Common myeloid progenitor, CD34-positive (primary cell): Measurements from ENCODE around the gene SLIT3.

Experiments used
- CTCF ChIA-PET: fragments of 350-600 bp; sonication (Branson Sonifier 250); formaldehyde crosslinking; loops from one replicate; lab custom pipeline; 2021; ENCODE audit warnings: antibody characterized with exemption; lab: Charles Lee
- POLR2A ChIA-PET: fragments of 350-600 bp; sonication (Branson Sonifier 250); formaldehyde crosslinking; loops from one replicate; lab custom pipeline; 2021; ENCODE audit warnings: antibody characterized with exemption; lab: Charles Lee
- DNase-seq, 3 donors: peaks; one replicate each; pipeline versions ENCODE4 v3.0.0 to v3.0.0-alpha.2; 2013
- H3K27ac ChIP-seq, 2 experiments: 1 replicate in 1 of 2; 2 replicates in 1 of 2; pipeline ENCODE4 v1.7.0; 2013; ENCODE audit warnings: inconsistent platforms in 2 of 2, low read length in 2 of 2, mild to moderate bottlenecking in 2 of 2, low read depth in 1 of 2, moderate library complexity in 1 of 2; ENCODE audit not compliant: severe bottlenecking in 2 of 2, insufficient read depth in 1 of 2, poor library complexity in 1 of 2
- H3K27me3 ChIP-seq, 5 experiments: replicated peaks in 2 of 5; 1 replicate in 3 of 5; 2 replicates in 2 of 5; pipeline versions ENCODE4 v1.6.1 to v1.7.0; 2013; ENCODE audit warnings: low read length in 4 of 5, mild to moderate bottlenecking in 2 of 5, moderate library complexity in 2 of 5, inconsistent platforms in 1 of 5; ENCODE audit not compliant: insufficient read depth in 5 of 5, control insufficient read depth in 4 of 5
- H3K36me3 ChIP-seq, 4 experiments: 1 replicate in 2 of 4; 2 replicates in 2 of 4; pipeline versions ENCODE4 v1.6.1 to v1.7.0; 2013; ENCODE audit warnings: low read length in 3 of 4, control low read depth in 1 of 4, mild to moderate bottlenecking in 1 of 4; ENCODE audit not compliant: control insufficient read depth in 4 of 4, insufficient read depth in 4 of 4
- H3K4me1 ChIP-seq, 4 experiments: 1 replicate in 3 of 4; 2 replicates in 1 of 4; pipeline versions ENCODE4 v1.6.1 to v1.7.1; 2013; ENCODE audit warnings: low read length in 3 of 4, mild to moderate bottlenecking in 3 of 4, control low read depth in 1 of 4, inconsistent platforms in 1 of 4, moderate library complexity in 1 of 4; ENCODE audit not compliant: control insufficient read depth in 4 of 4, insufficient read depth in 4 of 4; ENCODE audit errors: control extremely low read depth in 1 of 4
- H3K4me3 ChIP-seq, 7 experiments: 1 replicate in 4 of 7; 2 replicates in 3 of 7; pipeline versions ENCODE4 v1.5.1 to v1.7.0; 2013; ENCODE audit warnings: mild to moderate bottlenecking in 7 of 7, low read length in 6 of 7, moderate library complexity in 6 of 7, inconsistent platforms in 2 of 7, low read depth in 2 of 7, control low read depth in 1 of 7; ENCODE audit not compliant: insufficient read depth in 4 of 7, control insufficient read depth in 1 of 7; ENCODE audit errors: extremely low read depth in 1 of 7
- H3K9me3 ChIP-seq, 5 experiments: 1 replicate in 4 of 5; 2 replicates in 1 of 5; pipeline versions ENCODE4 v1.6.1 to v1.7.1; 2013; ENCODE audit warnings: low read length in 4 of 5, mild to moderate bottlenecking in 2 of 5, inconsistent platforms in 1 of 5, low read depth in 1 of 5, moderate library complexity in 1 of 5; ENCODE audit not compliant: control insufficient read depth in 4 of 5, insufficient read depth in 2 of 5; ENCODE audit errors: control extremely low read depth in 1 of 5
- WGBS: methylation state at CpG from one replicate; pipeline ENCODE4 v1.1.5; 2013; ENCODE audit not compliant: insufficient coverage; 5-methylcytosine and 5-hydroxymethylcytosine counted together

Gene SLIT3

GRCh38 chr5:169104937-169105494, 195.9 kb downstream of the SLIT3 start:
- Histone ChIP-seq H3K27me3 (peaks cover 0 to 1% (median 0%) of the 10 kb centered on the region in 5 experiments), H3K4me1 (no peaks in the 10 kb centered on the region), H3K36me3 (no peaks in the 10 kb centered on the region), H3K27ac (no peak overlapping the region), H3K4me3 (no peak overlapping the region), H3K9me3 (peaks cover 0 to 2% (median 1%) of the 10 kb centered on the region in 5 experiments)
- CTCF ChIA-PET = no interaction called here
- 92% methylated on average over 10 of the region's 15 CpGs for WGBS
- no peak for DNase-seq
- POLR2A ChIA-PET = no interaction called here

- Histone ChIP-seq H3K27ac (no peak overlapping the region), H3K4me3 (no peak overlapping the region), H3K9me3 (peaks cover 0 to 5% (median 0%) of the 10 kb centered on the region in 5 experiments), H3K36me3 (no peaks in the 10 kb centered on the region), H3K27me3 (peaks cover 0 to 1% (median 0%) of the 10 kb centered on the region in 5 experiments), H3K4me1 (no peaks in the 10 kb centered on the region)
- DNase-seq = no peak
- 93% methylated on average over 11 of the region's 11 CpGs for WGBS
- CTCF ChIA-PET = no interaction called here
- POLR2A ChIA-PET = no interaction called here
Observed at GRCh38 chr5:169103586-169104181, 197.3 kb downstream of the SLIT3 start.

GRCh38 chr5:169101966-169102365, 199.0 kb downstream of the SLIT3 start:
- ChIA-PET CTCF (no interaction called here), POLR2A (no interaction called here)
- Histone ChIP-seq H3K4me3 (no peak overlapping the region), H3K27me3 (peaks cover 0 to 1% (median 0%) of the 10 kb centered on the region in 5 experiments), H3K27ac (no peak overlapping the region), H3K4me1 (no peaks in the 10 kb centered on the region), H3K36me3 (no peaks in the 10 kb centered on the region), H3K9me3 (peaks cover 0 to 3% (median 0%) of the 10 kb centered on the region in 5 experiments)
- no peak for DNase-seq
- WGBS = 100% methylated on average over 1 of the region's 2 CpGs

GRCh38 chr5:169100735-169101075, 200.2 kb downstream of the SLIT3 start:
- Histone ChIP-seq H3K9me3 (peaks cover 0 to 3% (median 0%) of the 10 kb centered on the region in 5 experiments), H3K4me1 (no peaks in the 10 kb centered on the region), H3K27me3 (no peaks in the 10 kb centered on the region), H3K36me3 (no peaks in the 10 kb centered on the region), H3K27ac (no peak overlapping the region), H3K4me3 (no peak overlapping the region)
- POLR2A ChIA-PET = no interaction called here
- WGBS = 100% methylated on average over 2 of the region's 2 CpGs
- no peak for DNase-seq
- CTCF ChIA-PET = no interaction called here

- no peak overlapping the region for H3K4me3 ChIP-seq
- H3K27ac ChIP-seq = no peak overlapping the region
- no peaks in the 10 kb centered on the region for H3K36me3 ChIP-seq
- DNase-seq = no peak
- no peaks in the 10 kb centered on the region for H3K4me1 ChIP-seq
- CTCF ChIA-PET = interaction anchor here (1.3 kb wide), 1 partner anchor 9 kb away, joined by 3 read pairs; no protein-coding TSS in a partner anchor
- WGBS = 90% methylated on average over 7 of the region's 10 CpGs
- H3K27me3 ChIP-seq = no peaks in the 10 kb centered on the region
- POLR2A ChIA-PET = no interaction called here
- H3K9me3 ChIP-seq = peaks cover 0 to 3% (median 0%) of the 10 kb centered on the region in 5 experiments
Observed at GRCh38 chr5:169099801-169100734, 200.9 kb downstream of the SLIT3 start.

- H3K4me1 ChIP-seq = no peaks in the 10 kb centered on the region
- H3K9me3 ChIP-seq = peaks cover 0 to 3% (median 0%) of the 10 kb centered on the region in 5 experiments
- H3K27me3 ChIP-seq = no peaks in the 10 kb centered on the region
- ChIA-PET POLR2A (no interaction called here), CTCF (interaction anchor here (1.3 kb wide), 1 partner anchor 8 kb away, joined by 3 read pairs; no protein-coding TSS in a partner anchor)
- no peak for DNase-seq
- no peak overlapping the region for H3K27ac ChIP-seq
- no peak overlapping the region for H3K4me3 ChIP-seq
- WGBS = 94% methylated on average over 8 of the region's 12 CpGs
- no peaks in the 10 kb centered on the region for H3K36me3 ChIP-seq
Observed at GRCh38 chr5:169098331-169099121, 202.4 kb downstream of the SLIT3 start.
